K562 (cell line): ENCODE measurements around the gene CEP57. TPM values are rescaled to one million over a fixed set of nuclear protein-coding genes. Genes with fewer than 3 reads are reported as not detected.

Experiments used
- RCOR1 ChIP-seq, 2 experiments: IDR thresholded peaks; 2 replicates each; pipeline ENCODE4 v1.6.1; 2012; ENCODE audit warnings: low read depth in 2 of 2, low read length in 2 of 2, borderline replicate concordance in 1 of 2, improper control_type of control experiment in 1 of 2
- polyA plus RNA-seq, 8 experiments: library from polyadenylated mRNA; depleted of rRNA in 4 of 8; stranded (reverse) in 5 of 8; unstranded in 3 of 8; fragments of >200 nt; fragmentation: Nextera tagmentation in 2 of 8; fragmentation: Illumina TruSeq in 1 of 8; extraction: Ambion mirVana in 2 of 8; extraction: Trizol in 1 of 8; gene quantifications; 2 replicates each; pipeline versions ENCODE4 v1.2.1 to v1.2.3, GENCODE V29; 2011 to 2014; ENCODE audit warnings: inconsistent platforms in 1 of 8, missing spikeins in 1 of 8
- total RNA-seq, 7 experiments: library from RNA; depleted of rRNA in 6 of 7; stranded (reverse); fragments of >200 nt in 6 of 7; fragmentation: Illumina TruSeq in 2 of 7; extraction: Trizol in 2 of 7; gene quantifications; 2 replicates each; pipeline versions ENCODE4 v1.2.1 to v1.2.3, GENCODE V29; 2011 to 2021; ENCODE audit warnings: low replicate concordance in 1 of 7
- TF ChIP-seq, protein P1 (sequence below): fragments of 250-450 bp; sonication (Bioruptor Pico); IDR thresholded peaks from 2 replicates; pipeline ENCODE4 v1.4.0; 2020; ENCODE audit warnings: mild to moderate bottlenecking
- TF ChIP-seq, protein P2 (sequence below), 2 experiments: fragments of 450-650 bp; formaldehyde crosslinking in 1 of 2; IDR thresholded peaks; 2 replicates each; pipeline versions ENCODE4 v1.4.0 to v1.6.1; 2014 to 2020; ENCODE audit warnings: mild to moderate bottlenecking in 2 of 2, borderline replicate concordance in 1 of 2, low read depth in 1 of 2

The CEP57 gene
- total and polyA plus RNA-seq, 9 of the 15 experiments (the other 6 are each of a cell fraction or from before 2014, with no cell fraction given): 25.1 to 88.1 (median 65.2) TPM

GRCh38 chr11:95835768-95836488, 45.6 kb downstream of the CEP57 start (continued):
- TF ChIP-seq, protein P1, sequence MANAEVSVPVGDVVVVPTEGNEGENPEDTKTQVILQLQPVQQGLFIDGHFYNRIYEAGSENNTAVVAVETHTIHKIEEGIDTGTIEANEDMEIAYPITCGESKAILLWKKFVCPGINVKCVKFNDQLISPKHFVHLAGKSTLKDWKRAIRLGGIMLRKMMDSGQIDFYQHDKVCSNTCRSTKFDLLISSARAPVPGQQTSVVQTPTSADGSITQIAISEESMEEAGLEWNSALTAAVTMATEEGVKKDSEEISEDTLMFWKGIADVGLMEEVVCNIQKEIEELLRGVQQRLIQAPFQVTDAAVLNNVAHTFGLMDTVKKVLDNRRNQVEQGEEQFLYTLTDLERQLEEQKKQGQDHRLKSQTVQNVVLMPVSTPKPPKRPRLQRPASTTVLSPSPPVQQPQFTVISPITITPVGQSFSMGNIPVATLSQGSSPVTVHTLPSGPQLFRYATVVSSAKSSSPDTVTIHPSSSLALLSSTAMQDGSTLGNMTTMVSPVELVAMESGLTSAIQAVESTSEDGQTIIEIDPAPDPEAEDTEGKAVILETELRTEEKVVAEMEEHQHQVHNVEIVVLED (CRISPR knock-in tag): no peak
- TF ChIP-seq RCOR1 (IDR thresholded peaks at IDR 0.05; ENCODE audit: borderline replicate concordance in 1 of 2, low read depth in 2 of 2, low read length in 2 of 2): peak in 1 of 2 experiments; percentile 40; a peak in 1 of 4 replicates
- TF ChIP-seq, protein P2, sequence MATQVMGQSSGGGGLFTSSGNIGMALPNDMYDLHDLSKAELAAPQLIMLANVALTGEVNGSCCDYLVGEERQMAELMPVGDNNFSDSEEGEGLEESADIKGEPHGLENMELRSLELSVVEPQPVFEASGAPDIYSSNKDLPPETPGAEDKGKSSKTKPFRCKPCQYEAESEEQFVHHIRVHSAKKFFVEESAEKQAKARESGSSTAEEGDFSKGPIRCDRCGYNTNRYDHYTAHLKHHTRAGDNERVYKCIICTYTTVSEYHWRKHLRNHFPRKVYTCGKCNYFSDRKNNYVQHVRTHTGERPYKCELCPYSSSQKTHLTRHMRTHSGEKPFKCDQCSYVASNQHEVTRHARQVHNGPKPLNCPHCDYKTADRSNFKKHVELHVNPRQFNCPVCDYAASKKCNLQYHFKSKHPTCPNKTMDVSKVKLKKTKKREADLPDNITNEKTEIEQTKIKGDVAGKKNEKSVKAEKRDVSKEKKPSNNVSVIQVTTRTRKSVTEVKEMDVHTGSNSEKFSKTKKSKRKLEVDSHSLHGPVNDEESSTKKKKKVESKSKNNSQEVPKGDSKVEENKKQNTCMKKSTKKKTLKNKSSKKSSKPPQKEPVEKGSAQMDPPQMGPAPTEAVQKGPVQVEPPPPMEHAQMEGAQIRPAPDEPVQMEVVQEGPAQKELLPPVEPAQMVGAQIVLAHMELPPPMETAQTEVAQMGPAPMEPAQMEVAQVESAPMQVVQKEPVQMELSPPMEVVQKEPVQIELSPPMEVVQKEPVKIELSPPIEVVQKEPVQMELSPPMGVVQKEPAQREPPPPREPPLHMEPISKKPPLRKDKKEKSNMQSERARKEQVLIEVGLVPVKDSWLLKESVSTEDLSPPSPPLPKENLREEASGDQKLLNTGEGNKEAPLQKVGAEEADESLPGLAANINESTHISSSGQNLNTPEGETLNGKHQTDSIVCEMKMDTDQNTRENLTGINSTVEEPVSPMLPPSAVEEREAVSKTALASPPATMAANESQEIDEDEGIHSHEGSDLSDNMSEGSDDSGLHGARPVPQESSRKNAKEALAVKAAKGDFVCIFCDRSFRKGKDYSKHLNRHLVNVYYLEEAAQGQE (IDR thresholded peaks at IDR 0.05; ENCODE audit: borderline replicate concordance): peak; percentile 62; the same call in 1 of the 2 replicates
- TF ChIP-seq, protein P2 (CRISPR knock-in tag; IDR thresholded peaks at IDR 0.05; ENCODE audit: low read depth): no peak
- TF ChIP-seq, all 486 proteins: peak for 24
